Measurements from ENCODE around the gene TMEM108.
A peak's percentile ranks its signal among the peaks of the same experiment; 100 is the strongest.
"Not testable (repeated sequence)": the region's sequence is repeated elsewhere in the genome, so short reads cannot be mapped to it uniquely, and the experiment has no call there.

The TMEM108 gene

GRCh38 chr3:133038089-133038730 is at the start of gene TMEM108:
TMEM108 (plus strand) TSS chr3:133038391.
- peaks cover 13% of the 10 kb centered on the region for H3K4me1 Mint-ChIP-seq (ENCODE audit: low read depth)
- H3K27ac Mint-ChIP-seq = no peak within 1 kb of the TSS
- H3K36me3 Mint-ChIP-seq (ENCODE audit: low read depth) = no peaks in the 10 kb centered on the region
- H3K9me3 Mint-ChIP-seq = no peaks in the 10 kb centered on the region
- peaks cover 52% of the 10 kb centered on the region for H3K27me3 Mint-ChIP-seq
- intact Hi-C loops (cut with micrococcal nuclease) = no loop called here
- H3K4me3 Mint-ChIP-seq = peak within 1 kb of the TSS; percentile 66

- no peaks in the 10 kb centered on the region for H3K36me3 Mint-ChIP-seq (ENCODE audit: low read depth)
- H3K4me3 Mint-ChIP-seq = no peak overlapping the region
- no peaks in the 10 kb centered on the region for H3K9me3 Mint-ChIP-seq
- H3K4me1 Mint-ChIP-seq (ENCODE audit: low read depth) = no peaks in the 10 kb centered on the region
- H3K27ac Mint-ChIP-seq = no peak overlapping the region
- H3K27me3 Mint-ChIP-seq = no peaks in the 10 kb centered on the region
- intact Hi-C loops (cut with micrococcal nuclease) = no loop called here
These were observed 42.2 kb upstream of the TMEM108 start for GRCh38 chr3:132995971-132996370.

DNA sequence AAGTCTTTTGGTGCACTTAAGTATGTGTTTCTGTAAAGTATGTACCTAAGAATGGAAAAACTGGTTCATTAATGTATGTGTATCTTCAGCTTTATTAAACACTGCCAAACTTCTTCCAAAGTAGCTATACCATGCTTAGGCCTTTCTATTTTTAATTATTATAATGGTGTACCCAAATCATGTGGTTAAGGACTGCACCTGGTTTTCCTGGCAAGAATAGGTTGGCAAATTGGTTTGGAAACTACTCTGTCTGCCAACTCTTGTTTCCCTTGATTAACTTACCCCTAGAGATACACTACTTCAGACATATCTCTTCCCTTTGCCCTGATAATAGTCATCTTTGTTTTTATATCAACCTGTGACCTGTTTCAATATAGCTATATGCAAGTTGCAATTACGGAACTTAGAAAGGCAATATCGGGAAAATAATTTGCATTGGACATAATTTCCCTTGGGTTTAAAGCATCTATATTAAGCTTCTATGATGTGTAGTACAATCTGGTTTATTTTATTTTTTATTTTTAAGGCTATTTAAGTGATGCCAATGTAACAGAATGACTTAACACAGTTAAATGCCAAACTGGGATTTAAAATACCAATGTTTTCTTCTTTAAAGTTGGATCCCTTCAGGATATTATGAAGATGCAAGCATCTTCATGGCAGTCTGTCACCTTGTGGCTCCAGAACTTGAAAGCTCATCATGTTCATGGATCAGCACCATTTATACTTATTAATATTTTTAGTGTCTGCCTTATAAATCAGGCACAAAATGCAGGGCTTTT is 40.6 kb upstream of the TMEM108 start:
- no peak overlapping the region for H3K27ac Mint-ChIP-seq
- H3K36me3 Mint-ChIP-seq (ENCODE audit: low read depth) = no peaks in the 10 kb centered on the region
- H3K9me3 Mint-ChIP-seq = no peaks in the 10 kb centered on the region
- intact Hi-C loops (cut with micrococcal nuclease) = no loop called here
- H3K27me3 Mint-ChIP-seq = no peaks in the 10 kb centered on the region
- no peak overlapping the region for H3K4me3 Mint-ChIP-seq
- no peaks in the 10 kb centered on the region for H3K4me1 Mint-ChIP-seq (ENCODE audit: low read depth)

- peaks cover 28% of the 10 kb centered on the region for H3K9me3 Mint-ChIP-seq
- H3K36me3 Mint-ChIP-seq (ENCODE audit: low read depth); H3K4me3 Mint-ChIP-seq; H3K27ac Mint-ChIP-seq; H3K27me3 Mint-ChIP-seq; intact Hi-C loops (cut with micrococcal nuclease); H3K4me1 Mint-ChIP-seq (ENCODE audit: low read depth): not testable (repeated sequence)
These were observed 33.2 kb upstream of the TMEM108 start for GRCh38 chr3:133005032-133005431.

DNA sequence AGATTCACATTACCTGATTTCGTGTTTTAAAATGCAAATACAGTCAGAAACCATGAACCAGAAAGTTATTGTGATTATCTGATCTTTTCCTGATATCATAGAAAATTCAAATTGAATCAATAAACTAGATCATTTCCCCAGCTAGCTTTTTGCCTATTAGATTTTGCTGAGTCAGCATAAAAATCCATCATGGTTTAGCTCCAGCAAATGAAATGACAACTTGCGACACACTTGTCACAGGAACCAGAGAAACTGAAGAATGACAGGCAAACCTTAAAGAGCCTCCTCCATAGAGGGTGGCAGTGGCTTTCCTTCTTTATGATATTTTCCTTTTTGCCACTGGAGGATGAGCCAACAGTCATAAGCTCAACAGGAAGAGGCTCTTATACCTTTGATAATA is 30.6 kb upstream of the TMEM108 start:
- H3K27ac Mint-ChIP-seq = no peak overlapping the region
- no peaks in the 10 kb centered on the region for H3K36me3 Mint-ChIP-seq (ENCODE audit: low read depth)
- peaks cover 53% of the 10 kb centered on the region for H3K9me3 Mint-ChIP-seq
- no peaks in the 10 kb centered on the region for H3K27me3 Mint-ChIP-seq
- H3K4me1 Mint-ChIP-seq (ENCODE audit: low read depth) = no peaks in the 10 kb centered on the region
- intact Hi-C loops (cut with micrococcal nuclease) = no loop called here
- H3K4me3 Mint-ChIP-seq = no peak overlapping the region

GRCh38 chr3:133014325-133014724 is 23.9 kb upstream of the TMEM108 start:
- no peaks in the 10 kb centered on the region for H3K27me3 Mint-ChIP-seq
- intact Hi-C loops (cut with micrococcal nuclease) = no loop called here
- H3K27ac Mint-ChIP-seq = no peak overlapping the region
- peaks cover 36% of the 10 kb centered on the region for H3K9me3 Mint-ChIP-seq
- no peak overlapping the region for H3K4me3 Mint-ChIP-seq
- H3K36me3 Mint-ChIP-seq (ENCODE audit: low read depth) = no peaks in the 10 kb centered on the region
- H3K4me1 Mint-ChIP-seq (ENCODE audit: low read depth) = no peaks in the 10 kb centered on the region

GRCh38 chr3:133015573-133015972 is 22.6 kb upstream of the TMEM108 start:
- H3K36me3 Mint-ChIP-seq (ENCODE audit: low read depth); H3K4me1 Mint-ChIP-seq (ENCODE audit: low read depth); H3K27ac Mint-ChIP-seq; intact Hi-C loops (cut with micrococcal nuclease); H3K4me3 Mint-ChIP-seq; H3K27me3 Mint-ChIP-seq: not testable (repeated sequence)
- H3K9me3 Mint-ChIP-seq = peaks cover 24% of the 10 kb centered on the region

GRCh38 chr3:133016838-133017309 is 21.3 kb upstream of the TMEM108 start:
- H3K27ac Mint-ChIP-seq = no peak overlapping the region

DNA sequence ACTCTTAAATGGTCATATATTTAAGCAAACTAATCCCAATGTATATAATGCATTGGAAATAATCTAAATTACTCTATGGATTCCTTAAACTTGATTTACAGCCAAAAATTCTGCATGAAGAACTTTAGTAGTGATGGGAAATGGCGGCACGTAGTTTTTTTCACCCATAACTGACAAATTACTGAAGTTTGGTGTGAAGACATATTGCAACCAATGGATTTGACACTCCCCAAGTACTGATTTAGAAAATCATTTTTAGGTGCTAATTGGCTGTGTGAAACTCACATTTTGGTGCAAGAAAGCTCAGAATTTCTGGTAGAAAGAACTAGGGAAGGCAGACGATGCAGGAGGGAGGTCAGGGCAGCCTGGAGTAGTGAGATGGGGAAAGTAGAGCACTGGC is 19.3 kb upstream of the TMEM108 start:
- Mint-ChIP-seq H3K9me3 (no peaks in the 10 kb centered on the region), H3K36me3 (ENCODE audit: low read depth) (no peaks in the 10 kb centered on the region), H3K4me1 (ENCODE audit: low read depth) (no peaks in the 10 kb centered on the region), H3K27me3 (peaks cover 1% of the 10 kb centered on the region), H3K27ac (no peak overlapping the region), H3K4me3 (no peak overlapping the region)
- intact Hi-C loops (cut with micrococcal nuclease) = no loop called here

More at GRCh38 chr3:133016838-133017309, 21.3 kb upstream of the TMEM108 start:
- H3K9me3 Mint-ChIP-seq = peaks cover 11% of the 10 kb centered on the region
- H3K4me3 Mint-ChIP-seq = no peak overlapping the region
- H3K36me3 Mint-ChIP-seq (ENCODE audit: low read depth) = no peaks in the 10 kb centered on the region
- H3K27me3 Mint-ChIP-seq = peaks cover 1% of the 10 kb centered on the region
- H3K4me1 Mint-ChIP-seq (ENCODE audit: low read depth) = no peaks in the 10 kb centered on the region
- intact Hi-C loops (cut with micrococcal nuclease) = no loop called here

DNA sequence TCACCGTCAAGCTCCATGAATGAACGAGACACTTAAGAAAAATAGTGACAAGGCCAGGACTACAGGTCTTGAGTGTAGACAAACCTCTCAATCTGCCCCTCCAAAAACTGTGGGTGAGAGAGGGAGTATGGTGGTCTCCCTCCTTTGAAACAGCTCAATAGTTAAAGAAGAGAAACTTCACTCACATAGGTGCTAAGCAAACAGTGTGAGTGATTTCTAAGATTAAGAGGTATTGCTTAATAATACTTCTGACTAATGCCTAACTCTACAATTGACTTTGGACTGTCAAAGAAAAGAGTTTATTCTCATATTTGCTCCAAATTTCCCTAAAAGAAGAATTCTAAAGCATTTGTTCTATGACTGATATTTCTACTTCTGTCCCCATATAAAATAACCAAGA is 17.0 kb upstream of the TMEM108 start:
- Mint-ChIP-seq H3K9me3 (no peaks in the 10 kb centered on the region), H3K27ac (no peak overlapping the region), H3K27me3 (peaks cover 1% of the 10 kb centered on the region), H3K36me3 (ENCODE audit: low read depth) (no peaks in the 10 kb centered on the region), H3K4me1 (ENCODE audit: low read depth) (no peaks in the 10 kb centered on the region), H3K4me3 (no peak overlapping the region)
- intact Hi-C loops (cut with micrococcal nuclease) = no loop called here

GRCh38 chr3:133023362-133023761 is 14.8 kb upstream of the TMEM108 start:
- H3K36me3 Mint-ChIP-seq (ENCODE audit: low read depth) = no peaks in the 10 kb centered on the region
- H3K4me3 Mint-ChIP-seq = no peak overlapping the region
- no peaks in the 10 kb centered on the region for H3K9me3 Mint-ChIP-seq
- no peaks in the 10 kb centered on the region for H3K4me1 Mint-ChIP-seq (ENCODE audit: low read depth)
- peaks cover 2% of the 10 kb centered on the region for H3K27me3 Mint-ChIP-seq
- no peak overlapping the region for H3K27ac Mint-ChIP-seq
- intact Hi-C loops (cut with micrococcal nuclease) = no loop called here

DNA sequence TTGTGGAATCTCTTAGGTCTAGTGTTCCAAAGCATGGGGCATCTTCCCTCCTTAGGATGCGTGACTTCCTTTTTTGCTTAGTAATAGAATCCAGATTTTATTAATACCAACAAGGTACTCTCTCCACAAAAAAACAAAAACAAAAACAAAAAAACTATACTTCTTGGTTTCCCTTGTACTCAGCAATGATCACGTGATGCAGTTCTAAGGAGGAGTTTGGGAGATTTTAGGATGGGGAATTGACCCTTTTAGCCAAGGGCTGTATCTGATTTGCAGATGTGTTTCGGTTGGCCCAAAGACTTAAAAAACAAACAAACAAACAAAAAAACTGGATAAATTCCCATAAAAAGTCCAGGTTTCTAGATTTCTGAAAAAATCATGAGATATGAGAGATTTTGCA is 12.6 kb upstream of the TMEM108 start:
- H3K36me3 Mint-ChIP-seq (ENCODE audit: low read depth) = no peaks in the 10 kb centered on the region

GRCh38 chr3:133032301-133032700 is 5.9 kb upstream of the TMEM108 start:
- H3K9me3 Mint-ChIP-seq = no peaks in the 10 kb centered on the region
- H3K4me1 Mint-ChIP-seq (ENCODE audit: low read depth) = no peaks in the 10 kb centered on the region
- no peak overlapping the region for H3K27ac Mint-ChIP-seq
- no peak overlapping the region for H3K4me3 Mint-ChIP-seq
- H3K27me3 Mint-ChIP-seq = peaks cover 20% of the 10 kb centered on the region
- intact Hi-C loops (cut with micrococcal nuclease) = no loop called here
- no peaks in the 10 kb centered on the region for H3K36me3 Mint-ChIP-seq (ENCODE audit: low read depth)

More for the DNA sequence above, 12.6 kb upstream of the TMEM108 start:
- Mint-ChIP-seq H3K9me3 (no peaks in the 10 kb centered on the region), H3K4me1 (ENCODE audit: low read depth) (no peaks in the 10 kb centered on the region), H3K27me3 (peaks cover 2% of the 10 kb centered on the region), H3K4me3 (no peak overlapping the region), H3K27ac (no peak overlapping the region)
- intact Hi-C loops (cut with micrococcal nuclease) = no loop called here

DNA sequence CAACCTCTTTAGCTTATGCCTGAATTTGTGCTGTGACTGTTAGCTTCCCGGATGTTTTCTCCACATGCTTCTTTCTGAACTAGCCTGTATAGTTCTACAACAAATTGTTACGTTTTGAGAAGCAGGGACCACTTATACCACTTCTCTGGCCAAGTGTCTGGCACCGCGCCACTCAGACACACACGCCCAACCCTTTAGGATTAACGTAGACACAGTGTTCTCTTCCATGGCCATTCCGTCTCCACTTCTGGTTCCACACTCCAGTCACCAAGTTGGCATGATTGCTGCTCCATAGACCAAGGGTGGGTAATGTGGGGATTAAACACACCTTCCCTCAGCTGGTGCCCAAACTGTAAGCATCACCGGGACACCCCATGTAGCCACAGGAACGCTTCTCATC is 755 bp upstream of the TMEM108 start:
- H3K27me3 Mint-ChIP-seq = peaks cover 52% of the 10 kb centered on the region
- H3K36me3 Mint-ChIP-seq (ENCODE audit: low read depth) = no peaks in the 10 kb centered on the region
- peaks cover 13% of the 10 kb centered on the region for H3K4me1 Mint-ChIP-seq (ENCODE audit: low read depth)
- intact Hi-C loops (cut with micrococcal nuclease) = no loop called here
- H3K4me3 Mint-ChIP-seq = peak overlapping the region; percentile 66
- H3K9me3 Mint-ChIP-seq = no peaks in the 10 kb centered on the region
- H3K27ac Mint-ChIP-seq = no peak overlapping the region
